Measurements from ENCODE around the gene CPSF3. TPM values are rescaled to one million over a fixed set of nuclear protein-coding genes. Genes with fewer than 3 reads are reported as not detected.

The CPSF3 gene
- total RNA-seq: 41.9 and 47.8 TPM in 2 replicates

GRCh38 chr2:9423100-9423921 lies at the start of gene CPSF3, which contains the start of gene ITGB1BP1:
Gene CPSF3 (plus strand): TSS chr2:9423654. CDS start chr2:9423774, 120 bp downstream.
Gene ITGB1BP1 (minus strand): TSS chr2:9423528. CDS start chr2:9418697, 4,831 bp downstream.

GRCh38 chr2:9474361-9475057 lies 51.1 kb downstream of the CPSF3 start, which contains the start of gene IAH1:
Gene IAH1 (plus strand): TSS chr2:9474551. CDS start chr2:9474567, 16 bp downstream.

Other genes starting within 250 kb of the CPSF3 start
- gene ASAP2, start 216.8 kb upstream of the CPSF3 start, total RNA-seq: 66.1 and 69.8 TPM in 2 replicates
- gene ITGB1BP1, start 126 bp upstream of the CPSF3 start, total RNA-seq: 52.4 and 55.7 TPM in 2 replicates
- gene IAH1, start 50.9 kb downstream of the CPSF3 start, total RNA-seq: 56.4 and 71.2 TPM in 2 replicates
- gene ADAM17, start 132.2 kb downstream of the CPSF3 start, total RNA-seq: 48.4 and 52.9 TPM in 2 replicates
- gene YWHAQ, start 207.3 kb downstream of the CPSF3 start, total RNA-seq: 371 and 392 TPM in 2 replicates

All from articular chondrocyte of knee joint (primary cell).